ENCODE measurements around the gene PIP5K1B.
"Not testable (repeated sequence)": the region's sequence is repeated elsewhere in the genome, so short reads cannot be mapped to it uniquely, and the experiment has no call there.

PIP5K1B gene

GRCh38 chr9:69027355-69028097 lies 322.5 kb downstream of the PIP5K1B start:
- peak in 1 of 2 experiments; percentile 16 for DNase-seq (ENCODE audit: low read depth in 2 of 2)

- peak in 1 of 2 experiments; percentile 13 for DNase-seq (ENCODE audit: low read depth in 2 of 2)
Observed at GRCh38 chr9:69028754-69029153, 323.7 kb downstream of the PIP5K1B start.

DNA sequence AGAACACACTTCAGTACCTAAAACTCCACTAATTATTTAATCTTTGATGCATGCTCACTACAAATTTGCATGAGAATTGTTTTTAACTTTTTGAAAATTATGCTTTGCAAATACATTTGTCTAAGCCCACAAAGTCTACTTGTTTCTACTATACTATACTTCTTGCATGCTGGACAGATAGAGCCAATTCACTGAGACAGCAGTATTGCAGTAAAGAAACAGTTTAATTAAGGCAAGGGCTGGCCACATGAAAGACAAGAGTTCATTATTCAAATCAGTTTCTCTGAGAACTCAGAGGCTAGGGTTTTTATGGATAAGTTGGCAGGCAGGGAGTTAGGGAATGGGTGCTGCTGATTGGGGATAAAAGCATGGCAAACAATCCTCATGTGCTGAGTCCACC lies 324.5 kb downstream of the PIP5K1B start:
- no peak for DNase-seq (ENCODE audit: low read depth in 2 of 2)

DNA sequence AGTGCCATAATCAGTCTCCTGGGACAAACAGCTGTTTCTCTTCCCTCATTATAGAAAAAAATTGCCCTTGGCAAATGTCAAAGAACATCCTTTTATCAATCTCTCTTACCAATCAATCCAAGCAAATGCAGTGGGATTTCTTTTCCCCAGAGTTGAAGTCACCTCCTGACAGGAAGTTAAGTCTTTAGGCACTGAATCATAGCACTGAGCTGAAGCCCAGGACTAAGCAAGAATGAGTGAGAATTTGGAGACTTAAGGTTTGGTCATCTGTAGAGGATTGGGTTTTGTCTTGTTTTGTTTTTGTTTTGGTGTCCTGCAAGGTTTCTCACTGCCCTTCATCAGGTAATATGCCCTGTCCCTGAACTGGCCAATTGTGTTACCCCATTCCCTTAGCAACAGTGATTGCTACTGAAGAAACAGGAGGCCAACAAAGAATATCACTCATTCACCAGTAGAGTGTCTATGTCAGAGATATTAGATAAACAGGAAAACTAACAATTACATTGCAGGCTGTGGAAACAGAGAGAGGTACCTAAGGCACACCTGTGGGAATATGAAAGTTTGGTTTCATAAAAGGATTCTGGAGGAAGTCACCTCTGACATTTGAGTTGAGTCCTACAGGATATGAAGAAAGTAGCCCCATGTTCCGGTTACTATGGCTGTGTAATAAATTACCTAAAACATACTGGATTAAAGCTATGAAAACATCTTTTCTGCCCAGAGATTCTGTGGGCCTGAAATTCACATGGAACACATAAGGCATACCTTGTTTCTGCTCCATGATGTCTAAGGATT lies 326.0 kb downstream of the PIP5K1B start:
- no peak for DNase-seq (ENCODE audit: low read depth in 2 of 2)

GRCh38 chr9:69034071-69034470 lies 329.0 kb downstream of the PIP5K1B start:
- DNase-seq (ENCODE audit: low read depth in 2 of 2): no peak

- peak; percentile 68 to 74 for DNase-seq (ENCODE audit: low read depth in 2 of 2)
Observed at GRCh38 chr9:69035438-69036308, 330.6 kb downstream of the PIP5K1B start, which contains the start of gene FXN. Gene FXN, plus strand, starts transcription at chr9:69035752. Its CDS starts 31 bp downstream, at chr9:69035783.

DNA sequence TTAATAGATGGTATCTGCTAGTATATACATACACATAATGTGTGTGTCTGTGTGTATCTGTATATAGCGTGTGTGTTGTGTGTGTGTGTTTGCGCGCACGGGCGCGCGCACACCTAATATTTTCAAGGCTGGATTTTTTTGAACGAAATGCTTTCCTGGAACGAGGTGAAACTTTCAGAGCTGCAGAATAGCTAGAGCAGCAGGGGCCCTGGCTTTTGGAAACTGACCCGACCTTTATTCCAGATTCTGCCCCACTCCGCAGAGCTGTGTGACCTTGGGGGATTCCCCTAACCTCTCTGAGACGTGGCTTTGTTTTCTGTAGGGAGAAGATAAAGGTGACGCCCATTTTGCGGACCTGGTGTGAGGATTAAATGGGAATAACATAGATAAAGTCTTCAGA lies 331.3 kb downstream of the PIP5K1B start:
- DNase-seq (ENCODE audit: low read depth in 2 of 2): peak in 1 of 2 experiments; percentile 14

GRCh38 chr9:69036799-69037198 lies 331.8 kb downstream of the PIP5K1B start:
- no peak for DNase-seq (ENCODE audit: low read depth in 2 of 2)

GRCh38 chr9:69040646-69041045 lies 335.6 kb downstream of the PIP5K1B start:
- DNase-seq (ENCODE audit: low read depth in 2 of 2): no peak

GRCh38 chr9:69044240-69045219 lies 339.5 kb downstream of the PIP5K1B start:
- no peak for DNase-seq (ENCODE audit: low read depth in 2 of 2)

GRCh38 chr9:69045821-69046220 lies 340.8 kb downstream of the PIP5K1B start:
- no peak for DNase-seq (ENCODE audit: low read depth in 2 of 2)

DNA sequence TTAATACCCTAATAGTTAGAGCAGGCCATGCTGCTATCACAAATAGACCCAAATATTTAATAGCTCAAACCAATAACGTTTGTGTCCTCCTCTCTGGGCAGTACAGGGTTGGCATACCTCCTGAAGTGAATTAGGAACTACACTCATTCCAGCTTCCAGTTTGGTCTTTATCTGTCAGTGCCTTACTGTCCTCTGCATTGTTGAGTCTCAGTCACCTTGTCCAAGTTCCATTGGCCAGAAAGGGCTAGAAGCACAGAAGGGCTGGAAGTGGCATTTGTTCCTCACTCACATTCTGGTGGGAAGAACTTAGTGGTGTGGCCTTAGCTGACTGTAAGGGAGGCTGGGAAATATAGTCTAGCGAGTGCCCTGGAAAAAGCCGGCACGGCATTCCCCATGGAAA lies 341.7 kb downstream of the PIP5K1B start:
- no peak for DNase-seq (ENCODE audit: low read depth in 2 of 2)

GRCh38 chr9:69047371-69047770 lies 342.3 kb downstream of the PIP5K1B start:
- no peak for DNase-seq (ENCODE audit: low read depth in 2 of 2)

DNA sequence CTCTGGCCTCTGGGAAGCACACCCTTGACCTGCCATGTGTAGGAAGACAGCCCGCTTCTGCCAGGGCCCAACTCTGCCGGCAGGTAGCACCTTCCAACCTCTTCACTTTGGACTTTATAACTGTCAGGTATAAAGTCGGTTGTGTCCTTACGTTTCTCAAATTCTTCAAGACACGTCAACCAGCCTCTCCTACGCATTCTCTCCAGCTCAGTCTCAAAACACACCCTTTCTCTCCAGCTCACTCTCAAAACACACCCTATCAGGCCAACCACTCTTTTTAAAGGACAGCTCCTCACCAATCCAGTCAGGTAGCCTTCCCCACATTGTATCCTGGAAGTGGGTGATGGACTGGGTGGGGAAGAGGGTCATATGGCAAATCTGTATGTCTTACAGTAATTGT lies 344.1 kb downstream of the PIP5K1B start:
- DNase-seq (ENCODE audit: low read depth in 2 of 2): no peak

- DNase-seq (ENCODE audit: low read depth in 2 of 2): not testable (repeated sequence)
Observed at GRCh38 chr9:69050936-69051335, 345.9 kb downstream of the PIP5K1B start.

DNA sequence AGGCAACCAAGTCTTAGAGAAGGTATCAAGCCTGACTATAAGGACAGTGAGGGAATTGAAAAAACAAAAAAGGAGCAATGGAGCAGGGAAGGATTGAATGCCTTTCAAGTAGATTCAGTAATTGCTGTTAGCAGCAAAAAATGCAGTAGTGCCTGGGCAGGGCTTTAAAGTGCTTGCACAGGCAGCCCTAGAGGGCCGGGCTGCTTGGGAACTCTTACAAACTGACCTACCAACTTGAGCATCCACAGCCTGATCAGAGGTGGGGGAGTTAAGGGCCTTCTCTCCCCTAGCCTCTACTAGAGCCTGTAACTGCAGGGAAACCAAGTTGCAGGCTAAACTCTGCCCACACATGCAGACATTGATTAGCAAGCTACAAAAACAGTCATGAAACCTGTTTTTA lies 349.9 kb downstream of the PIP5K1B start:
- no peak for DNase-seq (ENCODE audit: low read depth in 2 of 2)

DNA sequence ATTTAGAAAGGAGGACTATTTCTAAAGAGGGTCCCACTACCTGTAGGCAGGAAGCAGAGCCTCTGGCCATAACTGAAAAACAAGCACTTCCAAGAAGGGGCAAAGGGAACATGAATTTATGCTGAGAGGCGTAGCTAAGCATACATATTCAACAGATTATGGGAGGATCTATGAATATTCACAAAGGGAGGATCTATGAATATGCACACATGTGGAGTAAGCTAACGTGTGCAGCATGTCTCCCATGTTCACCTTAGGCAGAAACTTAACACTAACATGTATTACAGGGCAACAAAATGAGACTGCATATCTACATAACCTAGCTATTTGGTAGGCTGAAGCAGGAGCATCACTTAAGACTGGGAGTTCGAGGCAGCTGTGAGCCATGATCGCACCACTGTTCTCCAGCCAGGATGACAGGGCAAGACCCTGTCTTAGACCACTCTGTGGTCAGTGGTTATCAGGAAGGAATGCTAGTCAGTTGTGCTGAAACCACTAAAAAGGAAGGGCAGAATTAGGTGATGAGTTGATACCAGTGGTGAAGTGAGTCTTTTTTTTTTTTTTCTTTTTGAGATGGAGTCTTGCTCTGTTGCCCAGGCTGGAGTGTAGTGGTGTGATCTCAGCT lies 351.3 kb downstream of the PIP5K1B start:
- DNase-seq (ENCODE audit: low read depth in 2 of 2): no peak

GRCh38 chr9:69058101-69058500 lies 353.1 kb downstream of the PIP5K1B start:
- no peak for DNase-seq (ENCODE audit: low read depth in 2 of 2)
